ENCODE results near the gene MAST3.

The MAST3 gene

GRCh38 chr19:18114483-18114882, 16.9 kb downstream of the MAST3 start:
- DNase-seq, result no peak

- no peak for DNase-seq
These were observed 19.8 kb downstream of the MAST3 start for GRCh38 chr19:18117364-18117691.

- peak; percentile 91 for DNase-seq
These were observed 20.3 kb downstream of the MAST3 start for GRCh38 chr19:18117692-18118378.

DNA sequence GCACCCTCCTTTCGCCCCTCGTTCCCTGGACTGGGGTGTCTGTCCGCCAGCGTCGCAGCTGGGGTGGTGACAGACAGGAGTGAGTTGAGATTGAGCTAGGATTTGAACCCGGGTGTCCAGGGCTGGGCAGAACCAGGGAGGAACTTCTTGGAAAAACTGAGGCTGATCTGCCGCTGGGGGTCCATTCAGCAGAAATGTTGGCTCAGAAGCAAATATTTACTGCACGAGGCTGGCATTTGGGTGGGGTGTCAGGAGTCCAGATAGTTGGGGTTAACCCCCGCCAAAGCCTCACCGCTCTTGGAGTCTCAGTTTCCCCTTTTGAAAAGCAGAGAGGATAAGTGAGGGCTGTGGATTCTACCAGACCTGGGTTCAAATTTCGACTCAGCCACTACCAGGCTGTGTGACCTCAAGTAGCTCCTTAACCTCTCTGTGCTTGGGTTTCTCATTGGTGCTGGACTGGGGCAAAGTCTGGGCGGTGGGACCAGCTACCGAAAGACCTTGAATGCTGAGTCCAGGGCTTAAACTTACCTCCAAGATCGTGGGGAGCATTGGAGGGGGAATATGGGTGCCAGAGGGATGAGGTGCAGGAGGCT, 20.9 kb downstream of the MAST3 start:
- no peak for DNase-seq

GRCh38 chr19:18119013-18119716, 21.6 kb downstream of the MAST3 start:
- no peak for DNase-seq

GRCh38 chr19:18119717-18120105, 22.1 kb downstream of the MAST3 start:
- no peak for DNase-seq

DNA sequence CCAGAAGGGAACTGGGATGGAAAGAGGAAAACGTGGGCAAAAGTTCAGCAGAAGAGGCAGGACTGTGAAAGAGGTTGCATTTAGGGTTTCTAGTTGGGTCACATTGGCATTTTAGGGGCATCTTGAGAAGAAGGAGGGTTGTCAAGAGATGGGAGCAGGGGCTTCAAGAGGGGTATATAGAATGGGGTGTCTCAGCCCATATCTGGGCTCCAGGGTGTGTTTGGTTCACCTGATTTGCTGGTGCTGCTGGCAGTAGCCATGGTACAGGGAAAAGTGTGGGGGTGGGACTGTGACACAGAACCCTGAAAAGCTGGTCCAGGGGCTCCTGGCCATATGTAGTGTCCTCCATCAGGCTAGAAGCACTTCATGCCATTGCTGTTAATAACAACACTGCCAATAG, 22.5 kb downstream of the MAST3 start:
- DNase-seq, result no peak

DNA sequence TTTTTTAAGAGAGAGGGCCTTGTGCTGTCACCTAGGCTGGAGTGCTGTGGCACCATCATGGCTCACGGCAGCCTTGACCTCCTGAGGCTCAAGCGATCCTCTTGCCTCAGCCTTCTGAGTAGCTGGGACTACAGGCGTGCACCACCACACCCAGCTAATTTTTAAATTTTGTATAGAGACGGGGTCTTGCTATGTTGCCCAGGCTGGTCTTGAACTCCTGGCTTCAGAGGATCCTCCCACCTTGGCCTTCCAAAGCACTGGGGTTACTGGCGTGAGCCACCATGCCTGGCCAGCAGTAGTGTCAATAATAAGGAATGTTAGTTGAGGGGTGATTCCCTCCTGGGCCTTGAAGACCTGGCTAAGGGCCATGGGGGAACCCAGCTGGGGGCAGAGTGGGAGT, 23.6 kb downstream of the MAST3 start:
- DNase-seq, result no peak

DNA sequence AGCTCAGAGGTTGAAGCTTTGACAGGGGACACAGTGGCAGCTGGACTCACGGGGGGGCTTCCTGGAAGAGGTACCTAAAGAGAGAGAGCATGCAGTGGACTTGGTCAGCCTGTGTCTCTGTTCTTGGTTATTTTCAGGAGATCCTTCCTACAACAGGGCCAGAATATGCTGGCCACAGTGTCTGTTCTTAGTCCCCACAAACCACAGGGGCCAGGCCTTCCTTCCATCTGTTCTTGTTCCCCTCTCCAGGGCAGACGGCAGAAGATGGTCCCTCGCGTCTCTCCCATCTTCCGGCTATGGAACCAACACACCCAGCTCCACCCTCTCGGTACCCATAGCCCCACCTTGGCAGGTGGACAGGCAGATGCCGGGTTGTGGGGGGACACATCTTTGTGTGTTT, 24.8 kb downstream of the MAST3 start:
- DNase-seq, result no peak

GRCh38 chr19:18122860-18123795, 25.6 kb downstream of the MAST3 start:
- no peak for DNase-seq

DNA sequence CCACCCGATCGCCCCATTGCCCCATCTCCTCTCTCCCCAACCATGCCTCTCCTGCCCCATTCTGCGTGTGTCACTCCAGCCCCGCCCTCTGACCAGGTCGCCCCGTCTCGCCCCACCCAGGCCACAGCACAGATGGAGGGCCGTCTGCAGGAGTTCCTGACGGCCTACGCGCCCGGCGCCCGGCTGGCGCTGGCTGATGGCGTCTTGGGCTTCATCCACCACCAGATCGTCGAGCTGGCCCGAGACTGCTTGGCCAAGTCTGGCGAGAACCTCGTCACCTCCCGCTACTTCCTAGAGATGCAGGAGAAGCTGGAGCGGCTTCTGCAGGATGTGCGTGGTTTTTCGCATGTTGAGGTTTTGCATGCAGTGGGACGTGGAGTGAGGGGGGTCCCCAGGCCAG, 26.2 kb downstream of the MAST3 start:
- no peak for DNase-seq

DNA sequence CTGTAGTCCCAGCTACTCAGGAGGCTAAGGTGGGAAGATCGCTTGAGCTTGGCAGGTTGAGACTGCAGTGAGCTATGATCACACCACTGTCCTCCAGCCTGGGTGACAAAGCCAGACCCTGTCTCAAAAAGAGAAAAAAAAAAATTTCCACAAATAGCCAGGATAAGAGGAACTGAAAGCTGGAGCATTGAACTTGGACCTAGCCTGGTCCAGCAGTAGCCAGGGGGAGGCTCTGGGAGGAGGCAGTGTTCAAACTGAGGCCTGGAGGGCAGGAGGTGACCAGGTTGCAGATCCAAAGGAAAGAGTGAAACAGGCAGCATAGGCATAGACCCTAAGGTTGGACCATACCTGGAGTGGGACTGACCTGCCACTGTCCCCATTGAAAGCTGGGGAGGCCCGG, 28.5 kb downstream of the MAST3 start:
- no peak for DNase-seq

- DNase-seq, result no peak
These were observed 30.5 kb downstream of the MAST3 start for GRCh38 chr19:18128044-18128443.

- no peak for DNase-seq
These were observed 31.2 kb downstream of the MAST3 start for GRCh38 chr19:18128805-18129204.

DNA sequence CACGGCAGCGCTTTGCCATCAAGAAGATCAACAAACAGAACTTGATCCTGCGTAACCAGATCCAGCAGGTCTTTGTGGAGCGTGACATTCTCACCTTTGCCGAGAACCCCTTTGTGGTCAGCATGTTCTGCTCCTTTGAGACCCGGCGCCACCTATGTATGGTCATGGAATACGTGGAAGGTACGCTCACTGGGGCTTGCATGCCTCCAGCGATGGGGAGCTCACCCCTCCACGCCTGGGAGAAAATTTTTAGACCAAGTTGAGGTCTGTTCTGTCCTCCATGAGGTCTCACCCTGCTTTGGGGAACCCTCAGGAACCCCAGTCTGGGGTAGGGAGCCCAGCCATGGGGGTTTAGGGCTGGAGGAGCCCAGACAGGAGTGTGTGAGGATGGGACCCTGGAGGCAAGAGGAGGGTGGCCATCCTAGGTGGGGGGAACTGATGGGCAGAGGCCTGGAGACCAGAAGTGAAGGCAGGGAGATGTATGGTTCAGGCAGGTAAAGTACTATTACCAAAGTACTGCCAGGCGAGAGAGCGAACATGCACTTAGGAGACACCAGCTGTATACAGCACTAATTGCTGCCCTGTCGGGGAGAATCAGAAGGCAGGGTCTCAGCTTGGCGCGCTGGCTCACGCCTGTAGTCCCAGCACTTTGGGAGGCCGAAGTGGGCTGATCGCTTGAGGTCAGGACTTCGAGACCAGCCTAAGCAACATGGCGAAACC, 33.1 kb downstream of the MAST3 start:
- DNase-seq, result no peak

DNA sequence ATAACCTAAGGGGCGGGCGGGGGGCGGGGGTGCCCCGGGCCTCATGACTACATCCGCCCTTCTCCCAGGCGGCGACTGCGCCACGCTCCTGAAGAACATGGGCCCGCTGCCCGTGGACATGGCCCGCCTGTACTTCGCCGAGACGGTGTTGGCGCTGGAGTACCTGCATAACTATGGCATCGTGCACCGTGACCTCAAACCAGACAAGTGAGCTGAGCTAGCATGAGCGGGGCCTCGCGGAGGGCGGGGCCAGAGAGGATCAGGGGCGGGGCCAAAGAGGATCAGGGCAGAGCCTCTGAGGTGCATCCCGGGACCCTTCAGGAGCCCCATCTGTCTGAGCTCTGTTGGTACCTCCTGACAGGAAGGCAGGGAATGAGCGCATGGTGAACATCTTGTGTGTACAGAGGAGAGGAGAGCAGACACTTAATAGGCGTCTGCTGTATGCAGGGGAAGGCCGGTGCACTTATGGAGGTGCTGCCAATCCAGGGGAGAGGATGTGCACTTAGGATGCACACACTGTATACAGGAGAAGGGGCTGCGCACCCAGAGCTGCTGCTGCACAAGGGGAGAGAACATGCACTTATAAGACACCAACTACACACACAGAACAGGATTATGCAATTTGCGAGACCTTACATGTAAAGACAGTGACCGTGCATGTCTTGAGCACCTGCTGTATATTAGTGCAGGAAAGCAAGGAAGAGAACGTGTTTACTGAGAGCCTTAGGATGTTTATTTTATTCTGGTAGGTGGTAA, 34.4 kb downstream of the MAST3 start:
- DNase-seq, result no peak

- DNase-seq, result no peak
These were observed 38.4 kb downstream of the MAST3 start for GRCh38 chr19:18135712-18136584.

DNA sequence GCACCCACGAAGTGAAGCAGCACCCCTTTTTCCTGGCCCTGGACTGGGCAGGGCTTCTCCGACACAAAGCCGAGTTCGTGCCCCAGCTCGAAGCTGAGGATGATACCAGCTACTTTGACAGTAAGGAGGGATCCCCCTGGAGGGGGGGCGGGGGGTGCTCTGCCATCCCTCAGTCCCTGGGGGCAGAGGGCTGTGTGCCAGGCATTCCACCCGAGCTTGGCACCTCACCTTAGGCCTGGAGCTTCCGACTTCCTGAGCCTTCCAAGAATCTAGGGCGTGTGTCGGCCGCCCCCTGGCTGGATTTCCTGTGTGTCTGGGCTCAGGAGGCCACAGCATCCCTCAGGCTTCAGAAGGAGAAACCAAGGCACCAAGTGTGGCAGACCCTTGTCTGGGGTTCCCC, 39.7 kb downstream of the MAST3 start:
- no peak for DNase-seq

DNA sequence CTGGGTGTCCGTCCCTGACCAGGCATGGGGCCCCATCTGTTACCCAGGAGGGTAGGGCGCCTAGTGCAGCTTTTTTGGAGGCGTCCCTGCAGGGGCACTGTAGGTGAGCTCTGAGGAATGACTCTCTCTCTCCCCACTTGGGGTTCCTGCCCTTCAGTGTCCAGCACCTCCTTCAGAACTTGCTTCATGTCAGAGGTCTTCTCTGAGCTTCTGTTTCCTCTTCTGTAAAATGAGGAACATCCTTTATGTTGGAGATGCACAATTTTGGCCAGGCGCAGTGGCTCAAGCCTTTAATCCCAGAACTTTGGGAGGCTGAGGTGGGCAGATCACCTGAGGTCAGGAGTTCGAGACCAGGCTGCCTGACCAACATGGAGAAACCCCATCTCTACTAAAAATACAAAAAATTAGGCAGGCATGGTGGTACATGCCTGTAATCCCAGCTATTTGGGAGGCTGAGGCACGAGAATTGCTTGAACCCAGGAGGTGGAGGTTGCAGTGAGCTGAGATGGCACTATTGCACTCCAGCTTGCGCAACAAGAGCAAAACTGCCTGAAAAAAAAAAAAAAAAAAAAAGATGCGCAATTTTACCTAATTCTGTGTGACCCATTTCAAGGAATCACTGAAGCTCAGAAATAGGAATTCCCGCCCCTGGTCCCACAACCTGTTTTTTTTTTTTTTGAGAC, 40.2 kb downstream of the MAST3 start:
- no peak for DNase-seq

DNA sequence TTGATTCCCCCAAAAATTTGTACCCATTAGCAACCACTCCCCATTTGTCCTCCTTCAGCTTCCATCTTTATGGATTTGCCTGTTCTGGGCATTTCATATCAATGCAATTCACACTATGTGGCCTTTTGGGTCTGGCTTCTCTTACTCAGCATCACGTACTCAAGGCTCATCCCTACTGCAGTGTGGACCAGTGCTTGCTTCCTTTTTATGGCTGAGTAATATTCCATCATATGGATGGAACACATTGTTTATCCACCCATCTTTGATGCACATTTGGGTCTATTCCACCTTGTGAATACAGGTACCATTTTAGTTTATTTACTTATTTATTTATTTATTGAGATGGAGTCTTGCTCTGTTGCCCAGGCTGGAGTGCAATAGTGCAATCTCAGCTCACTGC, 42.9 kb downstream of the MAST3 start:
- DNase-seq, result no peak

Measured in NCI-H2171 (cell line).